K562 (cell line): ENCODE results near the gene PTK6.

Source experiments
- CBX1 ChIP-seq: sonication (generic); IDR thresholded peaks from 2 replicates; pipeline ENCODE4 v1.6.1; 2016; ENCODE audit warnings: antibody characterized with exemption, low read depth, mild to moderate bottlenecking
- EP300 ChIP-seq: IDR thresholded peaks from 2 replicates; pipeline ENCODE4 v1.6.1; 2012; ENCODE audit warnings: low read length, improper control_type of control experiment
- EZH2 ChIP-seq: IDR thresholded peaks from 2 replicates; pipeline ENCODE4 v1.6.1; 2012; ENCODE audit warnings: low read depth, mild to moderate bottlenecking, inconsistent platforms, low read length, borderline replicate concordance
- MAZ ChIP-seq, 2 experiments: fragments of 450-650 bp in 1 of 2; sonication (generic) in 1 of 2; formaldehyde crosslinking; IDR thresholded peaks in 1 of 2; conservative IDR thresholded peaks in 1 of 2; 2 replicates each; pipeline versions ENCODE4 v1.4.0 to v1.5.0; 2020; ENCODE audit warnings: mild to moderate bottlenecking in 1 of 2, missing genetic modification reagents in 1 of 2
- ZEB2 ChIP-seq: fragments of 450-650 bp; IDR thresholded peaks from 2 replicates; pipeline ENCODE4 v1.6.1; 2016
- ZNF592 ChIP-seq: fragments of 450-650 bp; IDR thresholded peaks from 2 replicates; pipeline ENCODE4 v1.6.1; 2017; ENCODE audit warnings: antibody characterized with exemption, mild to moderate bottlenecking
- TF ChIP-seq, protein P1 (sequence below), 3 experiments: IDR thresholded peaks in 2 of 3; conservative IDR thresholded peaks in 1 of 3; 2 replicates each; pipeline ENCODE4 v1.5.1; 2011 to 2012; ENCODE audit warnings: low read length in 3 of 3, mild to moderate bottlenecking in 3 of 3, control low read depth in 2 of 3, improper control_type of control experiment in 1 of 3, inconsistent platforms in 1 of 3, low read depth in 1 of 3, mixed read lengths in 1 of 3, moderate library complexity in 1 of 3; ENCODE audit not compliant: insufficient read depth in 2 of 3

GRCh38 chr20:63518351-63518861 is 18.8 kb downstream of the PTK6 start:
- TF ChIP-seq EZH2 (no peak), ZEB2 (no peak), CBX1 (no peak), ZNF592 (no peak), EP300 (no peak), MAZ (CRISPR knock-in tag; conservative IDR thresholded peaks at IDR 0.05 in 1 of 2, IDR thresholded peaks at IDR 0.05 in 1 of 2) (no peak)
- TF ChIP-seq, protein P1, sequence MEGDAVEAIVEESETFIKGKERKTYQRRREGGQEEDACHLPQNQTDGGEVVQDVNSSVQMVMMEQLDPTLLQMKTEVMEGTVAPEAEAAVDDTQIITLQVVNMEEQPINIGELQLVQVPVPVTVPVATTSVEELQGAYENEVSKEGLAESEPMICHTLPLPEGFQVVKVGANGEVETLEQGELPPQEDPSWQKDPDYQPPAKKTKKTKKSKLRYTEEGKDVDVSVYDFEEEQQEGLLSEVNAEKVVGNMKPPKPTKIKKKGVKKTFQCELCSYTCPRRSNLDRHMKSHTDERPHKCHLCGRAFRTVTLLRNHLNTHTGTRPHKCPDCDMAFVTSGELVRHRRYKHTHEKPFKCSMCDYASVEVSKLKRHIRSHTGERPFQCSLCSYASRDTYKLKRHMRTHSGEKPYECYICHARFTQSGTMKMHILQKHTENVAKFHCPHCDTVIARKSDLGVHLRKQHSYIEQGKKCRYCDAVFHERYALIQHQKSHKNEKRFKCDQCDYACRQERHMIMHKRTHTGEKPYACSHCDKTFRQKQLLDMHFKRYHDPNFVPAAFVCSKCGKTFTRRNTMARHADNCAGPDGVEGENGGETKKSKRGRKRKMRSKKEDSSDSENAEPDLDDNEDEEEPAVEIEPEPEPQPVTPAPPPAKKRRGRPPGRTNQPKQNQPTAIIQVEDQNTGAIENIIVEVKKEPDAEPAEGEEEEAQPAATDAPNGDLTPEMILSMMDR (IDR thresholded peaks at IDR 0.05 in 2 of 3, conservative IDR thresholded peaks at IDR 0.05 in 1 of 3; ENCODE audit: insufficient read depth in 2 of 3, low read depth in 1 of 3, low read length in 3 of 3) = peak; percentile 24 to 38 (median 36); a peak in 2 of 6 replicates
